Measurements from ENCODE around the gene PARN.
"Not testable (repeated sequence)": the region's sequence is repeated elsewhere in the genome, so short reads cannot be mapped to it uniquely, and the experiment has no call there.

The PARN gene

GRCh38 chr16:14418795-14419225, 211.2 kb downstream of the PARN start:
- DNase-seq (ENCODE audit: low read depth, low spot score): no peak
- TF ChIP-seq CTCF (IDR thresholded peaks at IDR 0.05; ENCODE audit: low read depth, low read length): no peak
- in situ Hi-C loops (cut with HindIII; ENCODE audit: low sequenced_read_pairs): no loop called here
- H3K4me3 ChIP-seq (ENCODE audit: low read depth, low read length): no peak overlapping the region

- no peak overlapping the region for H3K4me3 ChIP-seq (ENCODE audit: low read depth, low read length)
- TF ChIP-seq CTCF (IDR thresholded peaks at IDR 0.05; ENCODE audit: low read depth, low read length): no peak
- no peak for DNase-seq (ENCODE audit: low read depth, low spot score)
- in situ Hi-C loops (cut with HindIII; ENCODE audit: low sequenced_read_pairs): no loop called here
Measured at GRCh38 chr16:14416184-14416583, 213.9 kb downstream of the PARN start.

GRCh38 chr16:14415291-14415690, 214.8 kb downstream of the PARN start:
- no peak overlapping the region for H3K4me3 ChIP-seq (ENCODE audit: low read depth, low read length)
- DNase-seq (ENCODE audit: low read depth, low spot score): no peak
- in situ Hi-C loops (cut with HindIII; ENCODE audit: low sequenced_read_pairs): no loop called here
- TF ChIP-seq CTCF (IDR thresholded peaks at IDR 0.05; ENCODE audit: low read depth, low read length): no peak

GRCh38 chr16:14409563-14409962, 220.5 kb downstream of the PARN start:
- in situ Hi-C loops (cut with HindIII; ENCODE audit: low sequenced_read_pairs): no loop called here
- TF ChIP-seq CTCF (IDR thresholded peaks at IDR 0.05; ENCODE audit: low read depth, low read length): no peak
- H3K4me3 ChIP-seq (ENCODE audit: low read depth, low read length): no peak overlapping the region
- DNase-seq (ENCODE audit: low read depth, low spot score): peak; percentile 91

GRCh38 chr16:14407786-14408399, 222.2 kb downstream of the PARN start:
- no peak for DNase-seq (ENCODE audit: low read depth, low spot score)
- TF ChIP-seq CTCF (IDR thresholded peaks at IDR 0.05; ENCODE audit: low read depth, low read length): no peak
- in situ Hi-C loops (cut with HindIII; ENCODE audit: low sequenced_read_pairs): no loop called here
- H3K4me3 ChIP-seq (ENCODE audit: low read depth, low read length): no peak overlapping the region

- no peak overlapping the region for H3K4me3 ChIP-seq (ENCODE audit: low read depth, low read length)
- no peak for DNase-seq (ENCODE audit: low read depth, low spot score)
- in situ Hi-C loops (cut with HindIII; ENCODE audit: low sequenced_read_pairs): no loop called here
- no peak for TF ChIP-seq CTCF (IDR thresholded peaks at IDR 0.05; ENCODE audit: low read depth, low read length)
Measured at GRCh38 chr16:14405611-14406537, 224.2 kb downstream of the PARN start.

GRCh38 chr16:14403001-14403389, 227.1 kb downstream of the PARN start:
- DNase-seq (ENCODE audit: low read depth, low spot score); H3K4me3 ChIP-seq (ENCODE audit: low read depth, low read length); in situ Hi-C loops (cut with HindIII; ENCODE audit: low sequenced_read_pairs): not testable (repeated sequence)

GRCh38 chr16:14402114-14403000, 227.7 kb downstream of the PARN start:
- DNase-seq (ENCODE audit: low read depth, low spot score); in situ Hi-C loops (cut with HindIII; ENCODE audit: low sequenced_read_pairs); H3K4me3 ChIP-seq (ENCODE audit: low read depth, low read length): not testable (repeated sequence)

- H3K4me3 ChIP-seq (ENCODE audit: low read depth, low read length); in situ Hi-C loops (cut with HindIII; ENCODE audit: low sequenced_read_pairs): not testable (repeated sequence)
- DNase-seq (ENCODE audit: low read depth, low spot score): peak; percentile 17
Measured at GRCh38 chr16:14401711-14402061, 228.4 kb downstream of the PARN start.

Measured in astrocyte of the spinal cord (primary cell).